Measurements from ENCODE around the gene GSC.

GSC gene

GRCh38 chr14:94780536-94781399 is 10.9 kb upstream of the GSC start:
- no peak for TF ChIP-seq CTCF (IDR thresholded peaks at IDR 0.05; ENCODE audit: low read depth, low read length)
- no peak for DNase-seq
- Histone ChIP-seq H3K27me3 (peaks cover 3% of the 10 kb centered on the region), H3K9me3 (no peaks in the 10 kb centered on the region), H3K4me3 (ENCODE audit: low read depth, low read length) (no peak overlapping the region), H3K36me3 (no peaks in the 10 kb centered on the region), H3K4me1 (no peaks in the 10 kb centered on the region)

DNA sequence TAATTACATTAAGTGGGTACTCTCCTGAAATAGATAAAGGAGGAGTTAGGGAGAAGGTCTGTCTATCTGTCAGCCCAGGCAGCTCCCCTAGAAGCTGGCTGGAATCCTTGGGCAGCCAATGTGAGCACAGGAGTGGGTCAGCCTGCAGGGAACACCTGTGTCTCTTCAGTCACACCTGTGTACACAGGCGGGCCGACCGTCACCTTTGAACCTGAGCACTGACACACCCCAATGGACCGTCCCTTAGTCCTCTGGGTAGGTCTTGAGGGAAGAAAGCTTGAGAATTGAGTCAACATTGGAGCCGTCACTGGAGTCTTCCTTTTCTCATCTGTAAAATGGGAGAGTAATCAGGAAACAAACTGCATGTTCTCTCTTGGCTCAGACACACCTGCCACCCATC is 9.8 kb upstream of the GSC start:
- no peaks in the 10 kb centered on the region for H3K9me3 ChIP-seq
- peaks cover 13% of the 10 kb centered on the region for H3K27me3 ChIP-seq
- TF ChIP-seq CTCF (IDR thresholded peaks at IDR 0.05; ENCODE audit: low read depth, low read length): no peak
- no peak overlapping the region for H3K4me3 ChIP-seq (ENCODE audit: low read depth, low read length)
- DNase-seq: no peak
- H3K36me3 ChIP-seq: no peaks in the 10 kb centered on the region
- H3K4me1 ChIP-seq: no peaks in the 10 kb centered on the region

- Histone ChIP-seq H3K27me3 (peaks cover 52% of the 10 kb centered on the region), H3K4me1 (no peaks in the 10 kb centered on the region), H3K9me3 (no peaks in the 10 kb centered on the region), H3K4me3 (ENCODE audit: low read depth, low read length) (no peak overlapping the region), H3K36me3 (no peaks in the 10 kb centered on the region)
- no peak for TF ChIP-seq CTCF (IDR thresholded peaks at IDR 0.05; ENCODE audit: low read depth, low read length)
- DNase-seq: no peak
Measured at GRCh38 chr14:94775871-94776210, 5.9 kb upstream of the GSC start.

- no peak for DNase-seq
- Histone ChIP-seq H3K4me3 (ENCODE audit: low read depth, low read length) (no peak overlapping the region), H3K27me3 (peaks cover 58% of the 10 kb centered on the region), H3K36me3 (no peaks in the 10 kb centered on the region), H3K9me3 (no peaks in the 10 kb centered on the region), H3K4me1 (no peaks in the 10 kb centered on the region)
- TF ChIP-seq CTCF (IDR thresholded peaks at IDR 0.05; ENCODE audit: low read depth, low read length): no peak
Measured at GRCh38 chr14:94775091-94775870, 5.4 kb upstream of the GSC start.

GRCh38 chr14:94774344-94775090 is 4.6 kb upstream of the GSC start:
- Histone ChIP-seq H3K9me3 (no peaks in the 10 kb centered on the region), H3K36me3 (no peaks in the 10 kb centered on the region), H3K4me1 (no peaks in the 10 kb centered on the region), H3K4me3 (ENCODE audit: low read depth, low read length) (no peak overlapping the region), H3K27me3 (peaks cover 64% of the 10 kb centered on the region)
- no peak for DNase-seq
- TF ChIP-seq CTCF (IDR thresholded peaks at IDR 0.05; ENCODE audit: low read depth, low read length): no peak

All from BE2C (cell line).